GM03348 (cell line): ENCODE results near the gene SARM1.

ENCODE experiments used
- DNase-seq: peaks from one replicate; pipeline ENCODE4 v3.0.0; 2012; ENCODE audit warnings: low spot score

Gene SARM1

GRCh38 chr17:28395968-28396367 is 24.5 kb downstream of the SARM1 start:
- no peak for DNase-seq

- DNase-seq: no peak
These were observed 25.2 kb downstream of the SARM1 start for GRCh38 chr17:28396635-28397239.

- no peak for DNase-seq
These were observed 25.8 kb downstream of the SARM1 start for GRCh38 chr17:28397275-28397674.

GRCh38 chr17:28397687-28398279 is 26.3 kb downstream of the SARM1 start:
- DNase-seq: no peak

- no peak for DNase-seq
These were observed 26.9 kb downstream of the SARM1 start for GRCh38 chr17:28398280-28398981.

DNA sequence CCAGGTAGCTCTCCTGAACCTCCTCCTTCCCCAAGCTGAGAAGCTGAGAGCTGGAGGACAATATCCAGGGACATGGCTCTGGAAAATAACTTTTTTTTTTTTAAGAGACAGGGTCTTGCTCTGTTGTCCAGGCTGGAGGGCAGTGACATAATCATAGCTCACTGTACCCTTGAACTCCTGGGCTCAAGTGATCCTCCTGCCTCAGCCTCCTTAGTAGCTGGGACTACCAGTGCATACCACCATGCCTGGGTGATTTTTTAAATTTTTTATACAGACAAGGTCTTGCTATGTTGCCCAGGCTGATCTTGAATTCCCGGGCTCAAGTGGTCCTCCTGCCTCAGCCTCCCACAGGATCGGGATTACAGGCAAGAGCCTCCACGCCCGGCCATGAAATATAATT is 28.3 kb downstream of the SARM1 start:
- no peak for DNase-seq

DNA sequence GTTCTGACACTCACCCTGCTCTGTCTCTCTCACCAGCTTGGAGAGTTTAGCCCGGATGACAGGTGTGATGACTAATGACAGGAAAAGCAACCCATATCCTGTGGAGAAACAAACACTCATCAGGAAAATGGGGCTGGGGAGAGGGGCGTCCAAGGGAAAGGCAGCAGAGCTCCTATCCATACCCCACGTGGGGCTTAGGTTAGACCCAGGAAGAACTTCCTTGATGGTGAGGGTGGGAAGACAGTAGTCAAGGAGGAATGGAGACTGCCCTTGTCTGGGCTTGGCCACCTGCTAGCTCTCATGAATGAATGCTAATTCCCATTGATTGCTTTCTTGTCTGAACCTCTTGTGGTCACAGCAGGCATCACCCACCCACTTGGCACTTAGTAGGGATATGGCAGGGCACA is 30.7 kb downstream of the SARM1 start:
- no peak for DNase-seq

- DNase-seq: no peak
These were observed 31.4 kb downstream of the SARM1 start for GRCh38 chr17:28402844-28403243.

GRCh38 chr17:28404007-28404406 is 32.5 kb downstream of the SARM1 start:
- no peak for DNase-seq

DNA sequence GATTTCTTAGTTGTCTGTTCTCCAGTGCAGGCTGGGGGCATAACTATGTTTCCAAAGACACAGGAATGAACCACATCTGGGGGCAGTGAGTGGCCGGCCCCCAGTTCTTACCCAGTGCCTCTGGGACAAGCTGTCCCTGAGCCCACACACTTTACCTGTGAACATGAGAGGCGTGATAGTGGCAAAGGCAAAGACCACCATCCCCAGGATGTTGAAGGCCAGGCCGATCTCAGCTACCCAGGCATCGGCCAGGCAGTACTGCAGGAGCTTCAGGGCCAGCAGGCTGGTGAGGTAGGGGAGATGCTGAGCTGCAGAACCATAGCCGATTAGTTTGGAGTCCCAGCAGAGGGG is 32.9 kb downstream of the SARM1 start:
- no peak for DNase-seq

DNA sequence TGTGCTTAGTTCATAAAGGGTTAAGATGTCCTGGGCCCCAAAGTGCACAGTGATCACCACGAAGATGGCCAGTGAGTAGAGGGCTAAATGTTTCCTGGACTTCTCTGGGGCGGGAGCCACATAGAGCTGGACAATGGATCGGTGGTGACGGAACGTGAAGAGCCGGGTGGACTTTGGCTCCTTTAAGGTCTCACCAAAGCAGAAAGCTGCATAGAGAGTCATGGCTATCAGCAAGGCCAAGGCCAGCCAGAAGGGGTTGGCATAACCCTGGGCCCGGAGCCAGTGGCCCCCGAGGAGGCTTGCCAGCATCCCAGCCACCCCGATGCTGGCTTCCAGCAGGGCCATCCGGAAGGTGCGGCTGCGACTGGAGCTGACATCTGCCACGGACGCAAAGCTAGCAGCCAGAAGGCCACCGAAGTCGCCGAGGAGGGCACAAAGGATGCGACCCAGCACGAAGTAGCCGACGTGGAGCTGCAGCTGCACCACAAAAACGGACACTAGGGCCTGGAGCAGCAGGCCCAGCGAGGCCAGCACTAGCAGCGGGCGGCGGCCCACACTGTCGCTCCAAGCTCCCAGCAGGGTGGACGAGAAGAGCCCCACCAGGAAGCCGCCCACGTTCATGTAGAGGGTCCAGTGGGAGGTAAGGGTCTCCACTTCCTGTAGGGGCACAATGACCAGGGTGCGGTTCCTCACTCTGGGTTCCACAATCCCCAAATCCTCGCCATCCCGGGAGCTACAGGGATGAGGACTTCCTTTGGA is 33.5 kb downstream of the SARM1 start:
- peak; percentile 54 for DNase-seq

GRCh38 chr17:28405632-28406472 is 34.4 kb downstream of the SARM1 start, which contains the start of gene SLC46A1:
Gene SLC46A1, minus strand, starts transcription at chr17:28406212. Its CDS starts 98 bp downstream, at chr17:28406114.
- DNase-seq: peak; percentile 81

DNA sequence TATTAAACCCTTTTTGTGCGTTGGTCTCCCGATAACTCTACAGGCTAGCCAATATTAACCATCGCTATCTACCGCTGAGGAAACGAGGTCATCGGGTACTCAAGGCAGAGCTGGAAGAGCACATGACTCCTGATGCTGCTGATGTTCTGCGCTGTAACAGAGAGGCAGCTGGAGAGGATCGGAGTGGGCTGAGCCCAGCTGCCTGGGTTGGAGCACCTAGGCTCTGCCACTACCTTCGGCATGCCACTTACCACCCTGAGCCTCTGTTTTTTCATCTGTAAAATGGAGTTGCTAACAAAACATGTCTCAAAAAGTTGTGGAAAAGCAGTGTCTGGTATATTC is 35.0 kb downstream of the SARM1 start:
- DNase-seq: no peak

GRCh38 chr17:28407130-28407973 is 35.9 kb downstream of the SARM1 start:
- DNase-seq: no peak

DNA sequence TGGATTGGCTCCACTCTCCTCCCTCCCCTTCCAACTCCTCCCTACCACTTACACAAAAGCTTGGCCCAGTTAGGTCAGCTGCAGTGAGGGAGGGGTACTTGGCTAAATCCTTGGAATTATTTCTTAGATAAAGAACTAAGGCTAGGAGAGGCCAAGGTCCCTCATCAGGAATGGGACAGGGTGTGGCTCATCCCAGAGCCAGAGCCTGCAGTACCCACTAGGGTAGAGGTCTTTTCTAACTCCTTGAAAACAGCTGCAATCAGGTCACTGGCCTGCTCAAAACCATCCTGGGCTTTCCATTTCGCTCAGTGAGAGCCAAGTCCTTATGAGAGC is 36.4 kb downstream of the SARM1 start:
- DNase-seq: no peak

GRCh38 chr17:28412099-28412498 is 40.6 kb downstream of the SARM1 start:
- DNase-seq: no peak

DNA sequence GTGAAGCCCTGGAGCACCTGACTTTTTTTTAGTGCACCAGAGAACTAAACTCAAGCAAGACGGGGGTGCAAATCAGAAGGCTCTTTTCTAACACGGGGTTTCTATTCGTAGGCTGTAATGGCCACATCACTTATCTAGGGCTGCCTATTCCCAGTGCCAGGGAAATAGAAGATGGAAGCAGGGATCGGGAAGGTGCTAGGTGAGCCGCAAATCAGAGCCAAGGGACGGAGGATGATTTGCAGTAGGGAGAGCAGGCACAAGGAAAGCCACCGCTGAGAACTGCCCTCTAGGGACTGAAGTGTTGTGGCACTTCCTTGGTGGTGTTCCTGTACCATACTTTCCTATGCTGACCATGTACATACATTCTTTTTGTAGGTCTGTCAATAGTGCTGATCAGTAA is 42.3 kb downstream of the SARM1 start:
- DNase-seq: no peak

- no peak for DNase-seq
These were observed 44.4 kb downstream of the SARM1 start for GRCh38 chr17:28415886-28416285.

DNA sequence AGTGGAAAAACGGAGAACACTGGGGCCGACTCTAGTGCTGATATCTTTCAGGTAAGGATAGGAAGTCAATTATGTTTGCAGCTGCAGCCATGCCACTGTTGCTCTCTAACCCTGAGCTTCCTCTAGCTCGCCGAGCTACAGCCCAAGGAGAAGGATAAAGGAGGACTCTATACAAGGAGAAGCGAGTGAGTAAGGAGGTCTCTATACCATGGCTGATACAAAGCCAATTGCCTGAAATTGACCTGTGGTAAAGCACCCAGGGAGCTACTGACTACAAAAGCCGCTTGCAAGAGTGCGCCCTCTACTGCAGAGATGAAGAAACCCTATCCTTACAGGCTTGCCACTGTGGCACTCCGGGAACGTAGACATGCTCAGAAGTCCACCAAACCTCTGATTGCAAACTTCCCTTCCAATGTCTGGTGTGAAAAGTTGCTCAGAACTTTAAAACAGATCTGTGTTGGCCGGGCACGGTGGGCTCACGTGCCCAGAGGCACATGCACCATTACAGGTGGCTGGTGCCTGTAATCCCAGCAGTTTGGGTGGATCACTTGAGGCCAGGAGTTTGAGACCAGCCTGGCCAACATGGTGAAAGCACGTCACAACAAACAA is 45.3 kb downstream of the SARM1 start:
- DNase-seq: peak; percentile 77

DNA sequence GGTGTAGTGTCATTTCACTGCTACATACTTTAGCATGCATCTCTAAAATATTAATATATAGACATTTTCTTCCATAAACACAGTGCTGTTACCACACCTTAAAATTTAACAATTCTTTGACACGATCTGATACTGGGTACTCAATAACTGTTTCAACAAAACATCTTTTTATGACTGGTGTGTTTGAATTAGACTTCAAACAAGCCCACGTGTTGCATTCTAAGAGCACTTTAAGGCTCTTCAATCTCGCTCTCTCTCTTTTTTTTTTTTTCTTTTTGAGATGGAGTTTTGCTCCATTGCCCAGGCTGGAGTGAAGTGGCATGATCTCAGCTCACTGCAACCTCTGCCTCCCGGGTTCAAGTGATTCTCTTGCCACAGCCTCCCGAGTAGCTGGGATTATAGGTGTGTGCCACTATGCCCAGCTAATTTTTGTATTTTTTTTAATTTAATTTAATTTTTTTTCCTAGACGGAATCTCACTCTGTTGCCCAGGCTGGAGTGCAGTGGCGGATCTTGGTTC is 50.4 kb downstream of the SARM1 start:
- no peak for DNase-seq

DNA sequence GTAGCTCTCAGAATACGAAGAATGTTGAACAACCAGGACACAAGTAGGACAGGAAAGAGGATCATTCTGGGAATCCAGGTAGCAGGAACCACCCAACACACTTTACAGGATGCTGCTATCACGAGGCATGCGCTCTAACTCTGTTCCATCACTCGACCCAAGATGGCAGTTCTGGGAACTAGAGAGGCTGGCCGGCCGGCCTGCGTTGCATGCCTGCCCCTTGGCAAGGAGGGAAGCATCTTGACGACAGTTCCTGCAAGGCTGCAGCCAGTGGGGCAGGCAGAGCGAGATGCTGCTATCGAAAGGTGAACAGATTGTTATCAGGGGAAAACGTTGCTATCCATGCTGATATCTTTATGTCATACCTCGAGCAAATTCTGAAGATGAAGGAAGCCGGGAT is 53.7 kb downstream of the SARM1 start:
- DNase-seq: no peak
